GM23338 (cell line): ENCODE measurements around the gene AK6.

Source experiments
- CREB1 ChIP-seq: fragments of 250-450 bp; sonication (Bioruptor Pico); IDR thresholded peaks from 2 replicates; pipeline ENCODE4 v1.5.0; 2020; ENCODE audit warnings: low read depth, mild to moderate bottlenecking, moderate library complexity
- ETS1 ChIP-seq: IDR thresholded peaks from 2 replicates; pipeline ENCODE4 v1.6.1; 2016; ENCODE audit warnings: antibody characterized with exemption
- EZH2 ChIP-seq: fragments of 200-600 bp; sonication (generic); IDR thresholded peaks from one replicate; pipeline ENCODE4 v1.8.0; 2017; ENCODE audit warnings: antibody characterized with exemption, mild to moderate bottlenecking, low read depth; ENCODE audit not compliant: unreplicated experiment
- POLR2AphosphoS5 ChIP-seq: IDR thresholded peaks from 2 replicates; pipeline ENCODE4 v1.6.1; 2016; ENCODE audit warnings: antibody characterized with exemption, low read depth
- STAT1 ChIP-seq: IDR thresholded peaks from one replicate; pipeline ENCODE4 v1.6.1; 2016; ENCODE audit warnings: antibody characterized with exemption; ENCODE audit not compliant: unreplicated experiment
- TF ChIP-seq, protein P1 (sequence below), 2 experiments: fragments of 200-600 bp in 1 of 2; sonication (generic) in 1 of 2; conservative IDR thresholded peaks; 2 replicates each; pipeline versions ENCODE4 v1.5.1 to v1.6.1; 2016 to 2017; ENCODE audit warnings: antibody characterized with exemption in 2 of 2, low read depth in 2 of 2, mild to moderate bottlenecking in 2 of 2, moderate library complexity in 1 of 2
- TF ChIP-seq, protein P2 (sequence below): IDR thresholded peaks from one replicate; pipeline ENCODE4 v1.6.1; 2018; ENCODE audit warnings: antibody characterized with exemption; ENCODE audit not compliant: unreplicated experiment

- TF ChIP-seq, protein P1, sequence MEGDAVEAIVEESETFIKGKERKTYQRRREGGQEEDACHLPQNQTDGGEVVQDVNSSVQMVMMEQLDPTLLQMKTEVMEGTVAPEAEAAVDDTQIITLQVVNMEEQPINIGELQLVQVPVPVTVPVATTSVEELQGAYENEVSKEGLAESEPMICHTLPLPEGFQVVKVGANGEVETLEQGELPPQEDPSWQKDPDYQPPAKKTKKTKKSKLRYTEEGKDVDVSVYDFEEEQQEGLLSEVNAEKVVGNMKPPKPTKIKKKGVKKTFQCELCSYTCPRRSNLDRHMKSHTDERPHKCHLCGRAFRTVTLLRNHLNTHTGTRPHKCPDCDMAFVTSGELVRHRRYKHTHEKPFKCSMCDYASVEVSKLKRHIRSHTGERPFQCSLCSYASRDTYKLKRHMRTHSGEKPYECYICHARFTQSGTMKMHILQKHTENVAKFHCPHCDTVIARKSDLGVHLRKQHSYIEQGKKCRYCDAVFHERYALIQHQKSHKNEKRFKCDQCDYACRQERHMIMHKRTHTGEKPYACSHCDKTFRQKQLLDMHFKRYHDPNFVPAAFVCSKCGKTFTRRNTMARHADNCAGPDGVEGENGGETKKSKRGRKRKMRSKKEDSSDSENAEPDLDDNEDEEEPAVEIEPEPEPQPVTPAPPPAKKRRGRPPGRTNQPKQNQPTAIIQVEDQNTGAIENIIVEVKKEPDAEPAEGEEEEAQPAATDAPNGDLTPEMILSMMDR (conservative IDR thresholded peaks at IDR 0.05; ENCODE audit: low read depth in 2 of 2), result no peak
- TF ChIP-seq, protein P2, sequence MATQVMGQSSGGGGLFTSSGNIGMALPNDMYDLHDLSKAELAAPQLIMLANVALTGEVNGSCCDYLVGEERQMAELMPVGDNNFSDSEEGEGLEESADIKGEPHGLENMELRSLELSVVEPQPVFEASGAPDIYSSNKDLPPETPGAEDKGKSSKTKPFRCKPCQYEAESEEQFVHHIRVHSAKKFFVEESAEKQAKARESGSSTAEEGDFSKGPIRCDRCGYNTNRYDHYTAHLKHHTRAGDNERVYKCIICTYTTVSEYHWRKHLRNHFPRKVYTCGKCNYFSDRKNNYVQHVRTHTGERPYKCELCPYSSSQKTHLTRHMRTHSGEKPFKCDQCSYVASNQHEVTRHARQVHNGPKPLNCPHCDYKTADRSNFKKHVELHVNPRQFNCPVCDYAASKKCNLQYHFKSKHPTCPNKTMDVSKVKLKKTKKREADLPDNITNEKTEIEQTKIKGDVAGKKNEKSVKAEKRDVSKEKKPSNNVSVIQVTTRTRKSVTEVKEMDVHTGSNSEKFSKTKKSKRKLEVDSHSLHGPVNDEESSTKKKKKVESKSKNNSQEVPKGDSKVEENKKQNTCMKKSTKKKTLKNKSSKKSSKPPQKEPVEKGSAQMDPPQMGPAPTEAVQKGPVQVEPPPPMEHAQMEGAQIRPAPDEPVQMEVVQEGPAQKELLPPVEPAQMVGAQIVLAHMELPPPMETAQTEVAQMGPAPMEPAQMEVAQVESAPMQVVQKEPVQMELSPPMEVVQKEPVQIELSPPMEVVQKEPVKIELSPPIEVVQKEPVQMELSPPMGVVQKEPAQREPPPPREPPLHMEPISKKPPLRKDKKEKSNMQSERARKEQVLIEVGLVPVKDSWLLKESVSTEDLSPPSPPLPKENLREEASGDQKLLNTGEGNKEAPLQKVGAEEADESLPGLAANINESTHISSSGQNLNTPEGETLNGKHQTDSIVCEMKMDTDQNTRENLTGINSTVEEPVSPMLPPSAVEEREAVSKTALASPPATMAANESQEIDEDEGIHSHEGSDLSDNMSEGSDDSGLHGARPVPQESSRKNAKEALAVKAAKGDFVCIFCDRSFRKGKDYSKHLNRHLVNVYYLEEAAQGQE, result no peak
- TF ChIP-seq POLR2AphosphoS5, result no peak
- TF ChIP-seq ETS1, result no peak
- TF ChIP-seq STAT1, result no peak
- no peak for TF ChIP-seq CREB1
- TF ChIP-seq EZH2, result no peak
These were observed 4.5 kb downstream of the AK6 start for GRCh38 chr5:69364850-69365249.
